Hematopoietic multipotent progenitor cell treated with erythropoietin and hydrocortisone succinate and interleukin-3 and kit ligand, for 8 days (in vitro differentiated cells): ENCODE results near the gene FANCG.
A peak's percentile ranks its signal among the peaks of the same experiment; 100 is the strongest.

Experiments used
- DNase-seq: peaks from one replicate; pipeline ENCODE4 v3.0.0-alpha.2; 2015

The FANCG gene

DNA sequence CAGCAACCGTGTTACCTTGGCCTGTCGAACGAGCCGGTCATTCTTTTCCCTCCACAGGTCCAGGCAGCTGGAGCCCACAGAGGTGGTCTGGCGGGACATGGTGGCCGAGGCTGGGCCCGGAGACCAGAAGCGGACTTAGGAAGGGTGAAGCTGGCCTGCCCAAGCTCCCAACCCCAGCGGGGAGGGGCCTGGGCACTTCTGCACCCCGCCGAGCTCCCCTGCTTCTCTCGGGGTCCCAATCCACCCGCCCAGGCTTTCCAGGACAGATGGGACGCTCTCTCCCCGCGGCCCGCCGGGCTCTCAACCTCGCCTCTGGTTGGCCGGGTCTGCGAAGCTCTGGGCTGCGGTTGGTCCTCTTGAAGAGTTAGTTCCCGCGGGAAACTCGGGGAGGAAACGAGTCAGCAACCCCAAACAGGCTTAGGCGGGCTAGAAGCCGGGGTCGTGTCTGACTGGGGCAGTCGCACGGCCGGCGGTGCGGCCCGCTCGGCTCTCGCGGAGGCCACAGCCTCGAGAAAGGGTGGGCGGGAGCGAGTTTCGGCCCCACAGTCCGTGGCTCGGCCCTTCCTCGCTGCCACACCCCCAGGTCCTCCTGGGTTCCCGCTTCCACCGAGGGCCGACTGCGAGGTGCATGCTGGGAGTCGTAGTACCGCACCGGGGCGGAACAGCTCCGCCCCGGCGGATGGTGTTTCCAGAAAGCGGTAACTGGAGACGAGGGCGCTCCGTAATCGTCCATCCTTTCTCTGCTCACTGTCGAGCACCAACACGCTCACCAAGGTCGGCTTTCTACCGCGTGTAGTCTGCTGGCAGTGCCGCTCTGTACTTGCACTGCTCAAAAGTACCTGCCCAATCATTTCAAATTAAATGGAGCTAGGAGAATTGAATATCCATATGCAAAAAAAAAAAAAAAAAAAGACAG lies at the start of gene FANCG:
FANCG (minus strand) TSS at position 517 of the 916 bp plus-strand sequence; CDS start at position 99, 418 bp downstream.
- peak; percentile 93 for DNase-seq

DNA sequence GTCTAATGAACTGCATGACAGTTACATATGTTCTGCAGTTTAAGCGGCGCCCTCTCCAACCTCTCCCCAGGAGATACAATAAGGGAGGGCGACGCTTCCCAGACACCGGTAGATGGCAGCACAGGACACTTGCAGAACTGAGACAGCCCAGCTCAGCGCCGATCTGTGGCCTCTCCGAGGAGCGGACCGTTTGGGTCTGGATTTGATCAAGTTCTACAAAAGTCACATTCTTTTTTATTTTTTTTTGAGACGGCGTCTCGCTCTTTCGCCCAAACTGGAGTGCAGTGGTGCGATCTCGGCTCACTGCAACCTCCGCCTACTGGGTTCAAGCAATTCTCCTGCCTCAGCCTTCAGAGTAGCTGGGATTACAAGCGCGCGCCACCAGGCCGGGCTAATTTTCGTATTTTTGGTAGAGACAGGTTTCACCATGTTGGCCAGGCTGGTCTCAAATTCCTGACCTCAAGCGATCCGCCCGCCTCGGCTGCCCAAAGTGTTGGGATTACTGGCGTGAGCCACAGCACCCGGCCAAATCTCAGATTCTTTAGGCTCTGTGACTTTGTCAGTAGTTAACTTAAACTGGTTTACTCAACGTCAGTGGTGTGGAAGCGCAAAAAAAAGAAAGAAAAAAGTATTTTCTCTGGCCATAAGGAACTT lies 37.3 kb upstream of the FANCG start:
- peak; percentile 94 for DNase-seq

DNA sequence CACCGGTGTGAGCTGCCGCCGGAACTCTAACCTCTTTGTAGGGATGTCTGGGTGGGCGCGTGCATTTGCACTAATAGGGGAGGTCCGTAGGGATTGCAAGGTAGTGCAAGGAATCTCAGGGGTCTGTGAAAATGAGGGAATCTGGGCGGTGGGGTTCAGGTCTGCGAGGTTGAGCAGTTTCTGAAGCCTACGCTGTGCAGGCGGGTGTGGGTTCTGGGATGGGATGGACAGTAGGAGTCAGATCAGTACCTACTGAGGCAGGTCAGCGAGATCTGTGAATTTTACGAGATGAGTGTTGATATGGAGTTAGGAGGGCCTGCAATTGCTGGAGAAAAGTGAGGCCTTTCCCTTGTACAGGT lies 36.8 kb upstream of the FANCG start:
- no peak for DNase-seq

DNA sequence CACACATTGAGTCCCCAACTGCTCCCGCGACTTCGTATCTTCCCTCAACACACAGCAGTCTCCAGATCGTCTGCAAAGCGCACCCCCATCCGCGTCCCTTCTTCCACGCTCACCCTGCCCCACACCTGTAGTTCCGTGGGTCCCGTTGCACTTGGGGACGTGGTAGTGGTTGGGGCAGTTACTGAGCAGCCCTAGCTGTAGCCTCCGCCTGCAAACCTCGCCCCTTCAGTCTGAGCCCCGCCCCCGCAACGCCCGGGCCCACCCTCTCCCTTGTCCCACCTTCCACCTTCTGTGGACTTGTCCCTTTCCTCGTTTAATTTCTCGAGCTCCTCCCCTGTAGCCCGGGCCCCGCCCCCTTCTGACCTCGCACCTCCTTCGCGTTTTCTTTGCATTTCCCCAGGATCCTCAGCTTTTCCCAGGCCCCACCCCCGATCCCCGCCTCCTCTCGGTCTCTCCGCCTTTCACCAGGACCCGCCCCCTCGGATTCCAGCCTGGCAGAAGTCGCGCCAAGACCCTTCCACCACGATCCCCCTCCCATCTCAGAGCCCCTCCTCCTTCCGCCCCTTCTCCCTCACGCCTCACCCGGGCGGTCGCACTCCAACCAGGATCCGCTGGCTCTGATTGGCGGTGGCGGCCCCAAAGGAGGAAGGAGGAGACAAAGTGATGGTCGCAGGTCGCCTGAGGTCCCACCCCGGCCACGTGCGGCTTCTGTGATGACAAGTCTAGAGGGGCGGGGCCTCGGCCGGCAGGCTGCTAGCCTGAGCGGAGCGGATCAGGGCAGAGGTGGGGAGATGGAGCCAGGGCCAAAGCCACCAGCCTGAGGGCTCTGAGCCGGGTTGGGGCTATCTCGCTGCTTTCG lies 36.2 kb upstream of the FANCG start, which contains the start of gene ATOSB:
ATOSB (minus strand) TSS at position 183 of the 859 bp plus-strand sequence. CDS start 7,588 bp downstream, outside the sequence.
- peak; percentile 96 for DNase-seq

DNA sequence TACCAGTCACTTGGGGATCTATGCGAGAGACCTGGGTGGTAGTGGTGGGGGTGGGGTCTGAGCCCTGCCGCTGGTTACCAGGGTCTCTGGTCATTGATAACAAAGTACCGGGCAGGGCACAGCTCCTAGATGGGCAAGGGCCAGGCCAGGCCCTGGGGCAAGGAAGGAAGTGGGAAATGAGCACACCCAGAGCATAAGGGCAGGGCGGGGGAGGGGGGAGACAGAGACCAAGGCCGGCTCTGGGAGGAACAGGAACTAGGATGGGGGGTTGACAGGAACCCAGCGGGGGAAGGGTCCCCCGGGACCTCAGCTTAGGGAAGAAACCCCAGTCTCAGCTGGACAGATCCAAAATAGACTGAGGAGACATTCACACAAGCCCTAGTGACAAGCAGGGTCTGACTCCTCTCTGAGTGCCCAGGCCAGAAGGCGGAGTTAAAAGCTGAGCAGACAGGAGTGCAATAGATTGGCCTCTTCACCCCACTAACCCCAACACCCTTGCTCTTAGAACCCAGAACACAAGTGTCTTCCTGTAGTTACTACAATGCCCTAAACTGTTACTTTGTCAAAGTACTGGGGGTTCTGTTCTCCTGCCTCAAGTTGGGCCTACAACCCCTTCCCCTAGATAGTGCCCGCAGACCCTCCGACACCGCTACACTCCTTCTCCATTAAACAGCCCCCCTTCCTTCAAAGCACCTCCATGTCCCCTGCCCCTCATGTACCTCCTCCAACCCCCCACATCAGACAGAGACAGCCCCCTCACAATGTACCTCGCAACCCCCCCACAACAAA lies 35.3 kb upstream of the FANCG start:
- DNase-seq = peak; percentile 73

DNA sequence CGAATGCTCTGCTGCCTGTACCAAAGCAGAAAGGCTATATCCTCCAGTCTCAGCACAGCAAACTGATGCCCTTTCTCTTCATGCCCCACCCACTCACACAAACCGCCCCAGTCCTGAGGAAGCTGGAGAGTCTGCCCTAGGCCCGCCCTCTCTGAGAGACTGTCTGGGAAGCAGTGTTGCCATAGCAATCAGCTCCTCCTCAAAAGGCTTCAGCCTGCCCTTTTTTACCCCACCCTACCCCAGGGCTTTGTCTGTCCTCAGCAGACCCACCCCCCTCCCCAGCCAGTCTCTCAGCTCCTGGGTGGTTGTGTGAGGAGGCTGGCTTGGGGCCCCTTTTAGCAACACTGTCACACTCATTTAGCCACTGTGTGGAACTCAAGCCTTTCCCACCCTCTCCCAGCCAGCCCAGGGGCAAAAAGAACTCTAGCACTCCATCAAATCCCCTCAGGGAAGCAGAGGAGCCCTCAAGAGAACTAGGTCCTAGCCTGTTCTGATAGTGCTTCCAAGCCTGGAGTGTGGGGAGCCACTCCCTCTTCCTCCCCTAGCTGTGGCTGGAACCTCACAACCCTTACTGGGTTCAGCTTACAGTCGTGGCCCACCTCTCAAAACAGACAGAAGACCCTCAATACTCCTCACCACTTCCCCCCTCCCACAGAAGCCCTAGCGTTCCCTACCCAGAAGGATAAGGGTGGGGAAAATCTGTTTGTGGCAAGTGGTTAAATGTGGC lies 34.5 kb upstream of the FANCG start:
- peak; percentile 95 for DNase-seq

DNA sequence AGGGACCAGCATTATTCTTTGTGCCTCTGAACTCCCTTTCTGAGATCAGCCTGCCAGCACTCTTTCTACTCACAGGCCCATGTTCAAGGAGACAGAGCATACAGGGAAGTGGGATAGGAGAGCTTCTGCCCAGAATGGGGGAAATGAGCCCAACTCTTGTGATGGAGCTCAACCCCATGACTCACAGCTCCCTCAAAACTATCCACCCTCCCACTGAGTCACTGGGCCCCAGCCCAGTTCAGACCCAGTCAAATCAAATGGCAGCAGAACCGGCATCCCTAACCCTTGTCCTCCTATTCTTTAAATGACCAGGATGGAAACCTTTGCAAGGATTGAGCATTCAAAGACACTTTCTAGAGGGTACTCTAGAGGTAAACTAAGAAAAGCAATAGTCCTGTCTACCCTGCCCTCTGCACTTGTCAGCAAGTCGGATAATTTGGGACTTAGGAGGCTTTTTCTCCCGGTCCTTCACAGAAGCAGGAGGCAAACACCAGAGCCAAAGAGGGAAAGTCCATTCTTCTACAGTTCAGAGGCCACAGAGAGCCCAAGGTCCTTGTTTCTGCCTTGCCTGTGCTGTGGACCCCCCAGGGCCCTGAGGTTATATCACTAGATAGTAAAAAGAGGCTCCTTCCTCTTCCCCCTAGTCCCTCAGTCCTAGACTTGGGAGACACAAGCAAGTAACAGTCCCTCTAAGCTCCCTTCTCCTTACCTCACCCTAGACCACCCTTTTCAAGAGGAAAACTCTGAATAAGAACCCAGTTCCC lies 32.7 kb upstream of the FANCG start:
- DNase-seq = no peak

DNA sequence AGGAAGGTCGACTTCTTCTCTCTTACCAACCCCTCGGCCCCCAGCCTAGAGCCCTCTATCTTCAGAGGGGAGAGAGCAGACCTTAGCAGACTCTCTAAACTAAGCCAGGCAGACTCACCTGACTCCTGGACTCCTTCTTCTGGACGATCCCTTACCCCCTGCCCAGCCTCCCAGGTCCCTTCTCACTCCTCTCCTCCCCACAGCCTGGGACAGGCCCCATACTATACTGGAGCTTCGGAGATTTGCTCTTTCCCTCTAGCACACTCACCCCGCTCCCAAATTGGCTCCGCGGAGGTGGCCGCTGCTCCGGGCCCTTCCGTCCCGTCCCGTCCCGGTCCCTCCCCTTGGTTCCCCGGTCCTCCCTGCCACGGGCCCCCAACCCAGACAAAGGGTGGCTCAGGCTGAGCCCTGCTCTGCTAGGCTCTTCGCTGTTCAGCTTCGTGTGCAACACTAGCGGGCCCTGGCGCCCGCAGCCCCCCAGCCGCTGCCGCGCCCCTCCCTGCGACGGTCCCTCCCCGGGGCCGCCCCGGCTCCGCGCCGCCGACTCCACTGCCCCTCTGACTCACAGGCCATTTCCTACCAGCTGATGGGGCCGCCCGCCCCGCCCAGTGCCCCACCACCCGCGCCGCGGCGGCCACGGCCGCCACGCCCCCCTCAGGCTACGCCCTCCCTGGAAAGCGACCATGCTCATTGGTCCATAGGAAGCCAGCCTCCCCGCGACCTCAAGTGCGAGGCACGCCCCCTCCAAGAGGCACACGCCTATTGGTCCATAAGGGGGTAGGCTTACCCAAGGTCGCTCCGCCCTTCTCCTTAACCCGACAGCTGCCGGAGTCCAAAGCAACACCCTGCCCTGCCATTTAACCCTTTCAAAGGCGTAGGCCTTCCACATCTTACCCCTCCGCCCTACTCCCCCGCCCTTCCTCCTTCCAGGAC lies 31.5 kb upstream of the FANCG start:
- DNase-seq = peak; percentile 99

DNA sequence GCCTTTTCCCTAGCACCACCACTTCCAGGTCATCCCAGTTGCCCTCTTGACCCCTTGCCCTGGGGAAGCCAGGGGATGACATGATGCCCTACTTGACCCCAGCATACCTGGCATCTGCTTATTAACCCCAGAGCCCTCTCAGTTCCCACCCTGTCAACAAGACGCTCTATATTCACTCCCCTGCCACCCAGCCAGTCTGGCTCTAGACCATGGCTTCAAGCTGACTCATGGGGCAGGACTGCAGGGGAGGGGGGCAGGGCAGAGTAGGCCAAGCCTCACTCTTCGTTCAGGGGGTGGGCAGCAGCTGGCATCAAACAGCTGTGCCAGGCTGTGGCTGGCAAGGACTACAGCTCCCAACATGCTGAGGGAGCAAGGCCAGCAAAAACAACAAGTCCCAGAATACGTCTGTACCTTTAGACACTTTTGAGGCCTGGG lies 30.6 kb upstream of the FANCG start:
- DNase-seq = peak; percentile 72

DNA sequence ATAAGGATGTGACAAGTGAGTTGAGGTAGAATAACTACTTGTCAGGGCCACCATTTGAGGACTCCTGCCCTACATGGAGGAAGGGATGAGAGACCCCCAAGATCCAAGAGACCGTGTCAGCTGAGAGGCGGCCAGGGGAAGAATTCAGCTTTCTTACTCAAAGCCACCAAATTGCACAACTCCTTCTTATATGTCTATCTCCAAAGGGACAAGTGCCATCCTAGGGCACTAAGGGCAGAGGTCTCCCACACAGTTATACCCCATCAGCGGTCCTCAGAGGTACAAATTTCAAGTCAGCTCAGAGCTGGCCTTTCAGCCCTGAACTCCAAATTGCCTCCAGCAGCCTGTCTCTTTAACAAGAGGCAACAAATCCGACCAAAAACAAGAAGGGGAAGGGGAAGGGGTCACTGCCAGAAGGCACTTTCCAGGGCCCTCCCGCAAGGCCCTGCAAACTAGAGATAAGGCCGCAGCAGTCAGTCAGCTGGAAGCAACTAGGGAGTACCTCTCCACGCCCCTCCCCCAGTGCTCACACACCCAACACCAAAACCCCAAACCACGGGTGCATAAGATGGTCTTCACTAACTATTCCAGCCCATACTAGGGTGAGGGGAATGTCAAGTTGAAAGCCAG lies 29.3 kb upstream of the FANCG start:
- DNase-seq = peak; percentile 96

DNA sequence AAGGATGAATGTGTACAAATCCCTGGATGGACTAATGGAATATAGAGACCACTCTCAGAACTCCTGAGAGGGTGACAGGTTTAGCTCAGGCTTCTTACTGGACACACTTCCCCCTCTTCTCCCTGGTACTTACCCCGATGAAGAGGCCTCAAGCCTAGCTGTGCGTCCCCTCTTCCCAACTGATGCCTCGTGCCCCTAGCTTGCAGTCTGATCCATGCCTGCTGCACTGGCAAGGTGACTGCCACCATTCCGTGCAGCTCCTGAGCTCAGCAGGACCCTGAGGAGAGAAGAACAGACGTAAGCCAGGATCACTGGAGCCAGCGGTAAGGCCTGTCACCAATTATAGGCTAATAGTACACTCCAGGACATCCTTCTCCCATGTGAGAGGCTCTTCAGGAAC lies 28.7 kb upstream of the FANCG start:
- DNase-seq = no peak

DNA sequence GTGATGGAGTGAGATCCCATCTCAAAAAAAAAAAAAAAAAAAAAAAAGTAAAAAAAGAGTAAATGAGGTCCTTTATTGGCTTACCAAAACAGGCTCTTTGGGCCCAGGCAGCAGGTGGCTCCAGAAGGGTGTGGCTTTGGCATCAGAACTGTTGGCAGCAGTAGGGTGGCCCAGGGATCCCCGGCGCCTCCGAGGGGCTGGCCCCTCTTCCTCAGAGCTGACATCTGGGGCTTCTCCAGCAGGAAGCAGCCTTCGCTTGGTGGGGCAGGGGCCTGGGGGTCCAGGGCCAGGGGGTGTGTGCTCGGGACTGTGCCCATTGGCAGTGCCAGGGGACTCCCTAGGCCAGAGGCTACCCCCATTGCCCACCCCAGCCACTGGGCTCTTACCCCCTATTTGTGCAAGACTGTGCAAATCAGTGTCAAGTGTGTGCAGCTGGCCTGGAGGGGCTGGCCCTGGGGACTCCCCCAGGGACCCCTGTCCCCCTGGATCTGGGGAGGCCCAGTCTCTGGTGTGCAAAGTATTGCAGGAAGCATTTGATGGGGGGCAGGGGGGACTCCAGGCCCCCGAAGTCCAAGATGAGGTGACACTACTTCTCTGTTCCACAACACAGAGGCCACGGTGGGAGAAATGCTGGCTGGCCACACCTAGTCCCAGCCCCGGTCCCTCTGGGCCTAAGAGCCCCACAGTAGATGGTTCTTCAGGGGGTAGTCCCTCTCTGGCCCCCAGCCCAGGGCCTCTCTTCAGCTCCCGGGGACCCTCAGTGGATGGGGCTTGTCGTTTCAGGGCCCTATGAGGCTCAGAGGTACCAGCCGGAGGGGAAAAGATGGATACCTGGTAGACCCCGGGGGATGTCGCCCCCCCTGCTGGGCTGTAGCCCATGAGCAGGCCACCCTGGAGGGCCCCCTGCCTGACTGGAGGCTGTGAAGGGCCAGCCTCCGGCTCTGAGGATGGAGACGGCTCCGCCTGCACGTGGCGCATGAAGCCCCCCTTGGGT lies 27.9 kb upstream of the FANCG start:
- peak; percentile 27 for DNase-seq

DNA sequence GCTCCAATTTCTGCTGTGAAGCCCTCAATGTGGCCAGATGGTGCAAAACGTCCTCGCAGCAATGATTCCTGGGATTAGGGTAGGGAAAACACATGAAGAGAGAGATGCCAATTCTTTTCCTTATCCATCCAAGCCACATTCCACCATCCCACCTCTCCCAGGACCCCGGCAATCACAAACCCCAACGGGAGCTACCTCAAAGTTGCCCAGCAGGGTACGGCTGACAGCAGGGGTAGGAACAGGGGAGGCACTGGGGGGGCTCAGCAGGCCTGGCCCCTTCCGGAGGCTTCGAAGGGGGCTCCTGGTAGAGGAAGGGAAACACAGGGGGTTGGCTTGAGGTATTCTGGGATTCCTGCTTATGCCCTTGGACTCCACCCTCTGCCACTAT lies 26.6 kb upstream of the FANCG start:
- DNase-seq = no peak

DNA sequence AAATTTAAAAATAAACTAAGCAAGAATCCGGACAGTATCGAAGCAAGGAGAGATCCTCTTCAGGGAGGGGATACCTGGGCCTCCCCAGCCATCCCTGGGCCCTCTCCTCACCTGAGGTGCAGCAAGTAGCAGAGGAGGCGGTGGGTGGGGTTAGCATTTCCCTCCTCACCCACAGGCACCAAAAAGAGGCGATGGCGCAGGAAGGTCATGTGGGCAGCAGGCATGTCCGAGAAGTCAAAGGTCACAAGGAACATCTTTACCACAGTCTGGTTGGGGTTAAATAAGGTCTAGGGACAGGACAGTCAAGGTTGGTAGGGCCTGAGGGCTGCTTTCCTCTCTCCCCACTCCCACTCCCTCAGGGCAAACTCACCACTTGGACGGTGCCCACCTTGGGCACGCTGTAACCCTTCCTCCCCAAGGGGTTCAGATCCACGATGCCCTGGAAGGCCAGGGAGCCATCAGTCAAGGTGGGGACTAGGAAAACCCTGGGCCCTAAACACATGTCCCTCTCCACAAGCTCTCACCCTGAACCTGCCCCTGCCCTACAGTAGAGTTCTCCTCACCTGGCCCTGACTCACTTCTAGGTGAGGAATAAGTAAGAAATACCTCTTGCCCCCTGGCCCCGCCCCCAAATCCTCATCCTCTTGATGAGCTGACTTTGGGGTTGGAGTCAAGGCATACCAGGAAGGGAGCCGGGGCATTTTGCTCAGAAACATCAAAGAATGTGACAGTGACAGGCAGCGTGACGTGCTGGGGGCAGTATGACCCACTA lies 26.0 kb upstream of the FANCG start:
- DNase-seq = no peak

DNA sequence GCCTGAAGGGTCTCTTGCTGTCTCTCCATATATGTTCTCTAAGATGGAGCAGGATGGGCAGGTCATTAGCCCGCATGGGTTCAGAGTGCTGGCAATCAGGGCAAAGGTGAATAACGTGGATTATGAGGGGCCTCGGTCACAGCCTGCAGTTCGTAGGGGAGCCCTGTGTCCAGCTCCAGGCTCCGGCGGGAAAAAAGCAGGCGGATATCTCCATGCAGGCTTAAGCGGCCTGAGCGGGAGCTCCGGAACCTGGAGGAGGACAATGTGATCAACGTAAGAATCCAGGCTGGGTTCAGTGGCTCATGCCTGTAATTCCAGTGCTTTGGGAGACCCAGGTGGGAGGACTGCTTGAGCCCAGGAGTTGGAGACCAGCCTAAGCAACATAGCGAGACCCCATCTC lies 25.4 kb upstream of the FANCG start:
- DNase-seq = no peak

DNA sequence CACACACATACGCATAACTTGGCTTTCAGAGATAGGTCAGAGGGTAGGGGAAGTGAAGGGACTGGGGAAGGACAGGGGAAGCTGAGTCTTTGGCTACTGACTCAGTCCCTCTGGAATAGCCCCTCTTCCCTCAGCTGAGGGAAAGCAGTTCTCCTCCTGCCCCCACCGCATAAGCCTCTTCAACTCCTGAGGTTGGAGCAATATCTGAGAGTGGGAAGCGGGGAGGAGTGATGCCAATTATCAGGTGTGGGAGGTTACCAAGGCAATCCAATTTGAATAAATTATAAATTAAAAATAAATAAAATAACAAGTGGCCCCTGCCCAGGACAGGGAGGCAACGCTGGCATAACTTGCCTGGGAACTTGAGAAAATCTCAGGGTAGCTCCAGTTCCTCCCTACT lies 24.8 kb upstream of the FANCG start:
- no peak for DNase-seq

DNA sequence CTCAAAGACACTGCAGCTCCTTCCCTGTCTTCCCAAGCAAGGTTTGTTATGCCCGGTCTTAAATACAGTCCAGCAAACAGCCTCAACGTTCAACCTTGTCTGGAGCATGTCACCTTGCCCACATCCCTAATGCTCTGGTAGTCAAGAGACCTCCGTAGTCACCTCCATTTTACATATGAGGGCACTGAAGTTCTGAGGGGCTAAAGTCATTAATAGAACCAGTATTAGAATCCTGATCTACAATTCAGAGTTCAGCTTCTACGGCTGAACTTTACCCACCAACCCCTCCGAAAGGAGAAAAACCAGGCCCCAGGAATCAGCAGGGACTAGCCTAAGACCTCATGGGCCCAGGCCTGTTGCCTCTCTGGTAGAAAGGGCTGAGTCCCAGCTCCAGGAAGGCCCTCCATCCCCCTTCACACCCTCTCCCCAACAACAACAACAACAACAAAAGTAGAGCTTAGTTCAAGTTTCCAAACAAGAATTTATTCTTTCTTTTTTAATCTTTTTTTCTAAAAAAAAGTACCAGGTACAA lies 24.0 kb upstream of the FANCG start:
- no peak for DNase-seq
